HCT116 (cell line): ENCODE data around the gene NIPAL1.

Experiments
- CEBPB ChIP-seq: IDR thresholded peaks from 2 replicates; pipeline ENCODE4 v1.6.1; 2012; ENCODE audit warnings: low read depth
- EZH2phosphoT487 ChIP-seq: fragments of 200-600 bp; IDR thresholded peaks from 2 replicates; pipeline ENCODE4 v1.6.1; 2018; ENCODE audit warnings: antibody characterized with exemption, borderline replicate concordance
- FOSL1 ChIP-seq: IDR thresholded peaks from 2 replicates; pipeline ENCODE4 v1.6.1; 2012; ENCODE audit warnings: low read depth
- POLR2A ChIP-seq: IDR thresholded peaks from 2 replicates; pipeline ENCODE4 v1.7.0; 2011; ENCODE audit warnings: borderline replicate concordance; ENCODE audit not compliant: insufficient read depth, insufficient read length; ENCODE audit errors: extremely low read depth
- POLR2AphosphoS5 ChIP-seq: IDR thresholded peaks from 2 replicates; pipeline ENCODE4 v1.6.1; 2011; ENCODE audit warnings: mild to moderate bottlenecking, low read depth, low read length, moderate library complexity
- RAD21 ChIP-seq: IDR thresholded peaks from 2 replicates; pipeline ENCODE4 v1.6.1; 2012; ENCODE audit warnings: low read depth, mild to moderate bottlenecking
- REST ChIP-seq: IDR thresholded peaks from 2 replicates; pipeline ENCODE4 v1.6.1; 2012; ENCODE audit warnings: low read depth
- SP1 ChIP-seq: IDR thresholded peaks from 2 replicates; pipeline ENCODE4 v1.6.1; 2012; ENCODE audit warnings: low read depth
- ZBTB33 ChIP-seq: IDR thresholded peaks from 2 replicates; pipeline ENCODE4 v1.6.1; 2011; ENCODE audit warnings: mild to moderate bottlenecking, low read length, moderate library complexity; ENCODE audit not compliant: insufficient replicate concordance; ENCODE audit errors: extremely low read depth
- TF ChIP-seq, protein P1 (sequence below), 3 experiments: fragments of 200-600 bp in 1 of 3; sonication (generic) in 1 of 3; IDR thresholded peaks in 2 of 3; conservative IDR thresholded peaks in 1 of 3; 2 replicates each; pipeline ENCODE4 v1.5.1; 2012 to 2017; ENCODE audit warnings: low read depth in 2 of 3, low read length in 2 of 3, antibody characterized with exemption in 1 of 3, borderline replicate concordance in 1 of 3, control low read depth in 1 of 3, mild to moderate bottlenecking in 1 of 3, mixed read lengths in 1 of 3, mixed run types in 1 of 3, moderate library complexity in 1 of 3; ENCODE audit not compliant: insufficient read depth in 1 of 3
- TF ChIP-seq, protein P2 (sequence below): IDR thresholded peaks from 2 replicates; pipeline ENCODE4 v1.6.1; 2012
- TF ChIP-seq, protein P3 (sequence below): IDR thresholded peaks from 2 replicates; pipeline ENCODE4 v1.6.1; 2012

- TF ChIP-seq, protein P1, sequence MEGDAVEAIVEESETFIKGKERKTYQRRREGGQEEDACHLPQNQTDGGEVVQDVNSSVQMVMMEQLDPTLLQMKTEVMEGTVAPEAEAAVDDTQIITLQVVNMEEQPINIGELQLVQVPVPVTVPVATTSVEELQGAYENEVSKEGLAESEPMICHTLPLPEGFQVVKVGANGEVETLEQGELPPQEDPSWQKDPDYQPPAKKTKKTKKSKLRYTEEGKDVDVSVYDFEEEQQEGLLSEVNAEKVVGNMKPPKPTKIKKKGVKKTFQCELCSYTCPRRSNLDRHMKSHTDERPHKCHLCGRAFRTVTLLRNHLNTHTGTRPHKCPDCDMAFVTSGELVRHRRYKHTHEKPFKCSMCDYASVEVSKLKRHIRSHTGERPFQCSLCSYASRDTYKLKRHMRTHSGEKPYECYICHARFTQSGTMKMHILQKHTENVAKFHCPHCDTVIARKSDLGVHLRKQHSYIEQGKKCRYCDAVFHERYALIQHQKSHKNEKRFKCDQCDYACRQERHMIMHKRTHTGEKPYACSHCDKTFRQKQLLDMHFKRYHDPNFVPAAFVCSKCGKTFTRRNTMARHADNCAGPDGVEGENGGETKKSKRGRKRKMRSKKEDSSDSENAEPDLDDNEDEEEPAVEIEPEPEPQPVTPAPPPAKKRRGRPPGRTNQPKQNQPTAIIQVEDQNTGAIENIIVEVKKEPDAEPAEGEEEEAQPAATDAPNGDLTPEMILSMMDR (IDR thresholded peaks at IDR 0.05 in 2 of 3, conservative IDR thresholded peaks at IDR 0.05 in 1 of 3; ENCODE audit: borderline replicate concordance in 1 of 3, insufficient read depth in 1 of 3, low read depth in 2 of 3, low read length in 2 of 3) = no peak
- TF ChIP-seq POLR2AphosphoS5 = no peak
- TF ChIP-seq, protein P2, sequence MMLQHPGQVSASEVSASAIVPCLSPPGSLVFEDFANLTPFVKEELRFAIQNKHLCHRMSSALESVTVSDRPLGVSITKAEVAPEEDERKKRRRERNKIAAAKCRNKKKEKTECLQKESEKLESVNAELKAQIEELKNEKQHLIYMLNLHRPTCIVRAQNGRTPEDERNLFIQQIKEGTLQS = no peak
- no peak for TF ChIP-seq REST
- TF ChIP-seq, protein P3, sequence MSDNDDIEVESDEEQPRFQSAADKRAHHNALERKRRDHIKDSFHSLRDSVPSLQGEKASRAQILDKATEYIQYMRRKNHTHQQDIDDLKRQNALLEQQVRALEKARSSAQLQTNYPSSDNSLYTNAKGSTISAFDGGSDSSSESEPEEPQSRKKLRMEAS = no peak
- TF ChIP-seq EZH2phosphoT487 = no peak
- TF ChIP-seq SP1 = no peak
- no peak for TF ChIP-seq POLR2A
- TF ChIP-seq ZBTB33 = no peak
- no peak for TF ChIP-seq RAD21
- no peak for TF ChIP-seq FOSL1
- TF ChIP-seq CEBPB = no peak
These were observed 42.0 kb upstream of the NIPAL1 start for GRCh38 chr4:47974566-47974965.
